K562 (cell line): Measurements from ENCODE around the gene CCDC187. TPM values are rescaled to one million over a fixed set of nuclear protein-coding genes. Genes with fewer than 3 reads are reported as not detected.
A peak's percentile ranks its signal among the peaks of the same experiment; 100 is the strongest.

Experiments used
- MYC ChIP-seq, 2 experiments: fragments of 250-450 bp in 1 of 2; sonication (Bioruptor Pico) in 1 of 2; IDR thresholded peaks; 2 replicates each; pipeline versions ENCODE4 v1.5.1 to v1.6.1; 2012 to 2021; ENCODE audit warnings: low read depth in 2 of 2, borderline replicate concordance in 1 of 2, improper control_type of control experiment in 1 of 2, low read length in 1 of 2, mild to moderate bottlenecking in 1 of 2, moderate library complexity in 1 of 2
- polyA plus RNA-seq, 8 experiments: library from polyadenylated mRNA; depleted of rRNA in 4 of 8; stranded (reverse) in 5 of 8; unstranded in 3 of 8; fragments of >200 nt; fragmentation: Nextera tagmentation in 2 of 8; fragmentation: Illumina TruSeq in 1 of 8; extraction: Ambion mirVana in 2 of 8; extraction: Trizol in 1 of 8; gene quantifications; 2 replicates each; pipeline versions ENCODE4 v1.2.1 to v1.2.3, GENCODE V29; 2011 to 2014; ENCODE audit warnings: inconsistent platforms in 1 of 8, missing spikeins in 1 of 8
- total RNA-seq, 7 experiments: library from RNA; depleted of rRNA in 6 of 7; stranded (reverse); fragments of >200 nt in 6 of 7; fragmentation: Illumina TruSeq in 2 of 7; extraction: Trizol in 2 of 7; gene quantifications; 2 replicates each; pipeline versions ENCODE4 v1.2.1 to v1.2.3, GENCODE V29; 2011 to 2021; ENCODE audit warnings: low replicate concordance in 1 of 7
- TF ChIP-seq, protein P1 (sequence below), 3 experiments: IDR thresholded peaks in 2 of 3; conservative IDR thresholded peaks in 1 of 3; 2 replicates each; pipeline ENCODE4 v1.5.1; 2011 to 2012; ENCODE audit warnings: low read length in 3 of 3, mild to moderate bottlenecking in 3 of 3, control low read depth in 2 of 3, improper control_type of control experiment in 1 of 3, inconsistent platforms in 1 of 3, low read depth in 1 of 3, mixed read lengths in 1 of 3, moderate library complexity in 1 of 3; ENCODE audit not compliant: insufficient read depth in 2 of 3
- TF ChIP-seq, protein P2 (sequence below): sonication (generic); formaldehyde crosslinking; IDR thresholded peaks from 2 replicates; pipeline ENCODE4 v1.8.0; 2022; ENCODE audit warnings: missing genetic modification reagents, mild to moderate bottlenecking, borderline replicate concordance
- TF ChIP-seq, protein P3 (sequence below), 2 experiments: fragments of 450-650 bp; formaldehyde crosslinking in 1 of 2; IDR thresholded peaks; 2 replicates each; pipeline versions ENCODE4 v1.4.0 to v1.6.1; 2014 to 2020; ENCODE audit warnings: mild to moderate bottlenecking in 2 of 2, borderline replicate concordance in 1 of 2, low read depth in 1 of 2

Gene CCDC187
- total and polyA plus RNA-seq, 9 of the 15 experiments (the other 6 are each of a cell fraction or from before 2014, with no cell fraction given), result not detected

DNA sequence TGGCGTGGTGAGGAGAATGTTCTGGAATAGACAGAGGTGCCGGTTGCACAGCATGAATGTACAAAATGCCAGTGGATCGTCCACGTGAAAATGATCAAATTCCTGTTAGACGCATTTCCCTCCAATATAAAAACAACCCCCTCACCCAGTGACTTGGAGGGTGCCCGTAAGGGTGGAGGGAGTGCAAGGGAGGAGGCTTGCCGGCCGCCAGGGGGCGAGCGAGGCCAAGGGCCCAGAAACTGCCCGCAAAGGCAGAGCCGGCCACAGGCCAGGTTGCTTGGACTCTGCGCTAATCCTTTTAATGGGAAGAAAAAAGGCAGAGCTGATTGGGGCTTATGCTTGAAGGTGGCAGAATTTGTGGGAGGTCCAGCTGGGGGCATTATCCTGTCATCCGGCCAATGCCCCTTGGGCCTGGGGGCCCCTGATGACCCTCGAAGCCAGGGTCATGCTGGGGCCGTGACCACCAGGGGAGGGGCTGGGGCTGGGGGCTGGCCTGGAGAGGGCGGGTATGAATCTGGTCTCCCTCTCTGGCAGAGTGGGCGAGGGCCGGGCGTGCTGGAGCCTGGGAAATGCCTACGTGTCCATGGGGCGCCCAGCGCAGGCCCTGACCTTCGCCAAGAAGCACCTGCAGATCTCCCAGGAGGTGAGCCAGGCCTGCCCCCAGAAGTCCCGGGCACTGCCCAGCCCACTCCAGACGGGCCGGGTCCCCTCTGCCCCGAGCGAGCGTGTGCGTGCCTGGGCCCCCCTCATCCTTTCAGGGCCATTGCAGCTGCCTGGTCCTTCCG, 35.5 kb upstream of the CCDC187 start (continued):
- TF ChIP-seq, protein P1, sequence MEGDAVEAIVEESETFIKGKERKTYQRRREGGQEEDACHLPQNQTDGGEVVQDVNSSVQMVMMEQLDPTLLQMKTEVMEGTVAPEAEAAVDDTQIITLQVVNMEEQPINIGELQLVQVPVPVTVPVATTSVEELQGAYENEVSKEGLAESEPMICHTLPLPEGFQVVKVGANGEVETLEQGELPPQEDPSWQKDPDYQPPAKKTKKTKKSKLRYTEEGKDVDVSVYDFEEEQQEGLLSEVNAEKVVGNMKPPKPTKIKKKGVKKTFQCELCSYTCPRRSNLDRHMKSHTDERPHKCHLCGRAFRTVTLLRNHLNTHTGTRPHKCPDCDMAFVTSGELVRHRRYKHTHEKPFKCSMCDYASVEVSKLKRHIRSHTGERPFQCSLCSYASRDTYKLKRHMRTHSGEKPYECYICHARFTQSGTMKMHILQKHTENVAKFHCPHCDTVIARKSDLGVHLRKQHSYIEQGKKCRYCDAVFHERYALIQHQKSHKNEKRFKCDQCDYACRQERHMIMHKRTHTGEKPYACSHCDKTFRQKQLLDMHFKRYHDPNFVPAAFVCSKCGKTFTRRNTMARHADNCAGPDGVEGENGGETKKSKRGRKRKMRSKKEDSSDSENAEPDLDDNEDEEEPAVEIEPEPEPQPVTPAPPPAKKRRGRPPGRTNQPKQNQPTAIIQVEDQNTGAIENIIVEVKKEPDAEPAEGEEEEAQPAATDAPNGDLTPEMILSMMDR (IDR thresholded peaks at IDR 0.05 in 2 of 3, conservative IDR thresholded peaks at IDR 0.05 in 1 of 3; ENCODE audit: insufficient read depth in 2 of 3, low read depth in 1 of 3, low read length in 3 of 3), result peak; percentile 94 to 97 (median 95)
- TF ChIP-seq, protein P2, sequence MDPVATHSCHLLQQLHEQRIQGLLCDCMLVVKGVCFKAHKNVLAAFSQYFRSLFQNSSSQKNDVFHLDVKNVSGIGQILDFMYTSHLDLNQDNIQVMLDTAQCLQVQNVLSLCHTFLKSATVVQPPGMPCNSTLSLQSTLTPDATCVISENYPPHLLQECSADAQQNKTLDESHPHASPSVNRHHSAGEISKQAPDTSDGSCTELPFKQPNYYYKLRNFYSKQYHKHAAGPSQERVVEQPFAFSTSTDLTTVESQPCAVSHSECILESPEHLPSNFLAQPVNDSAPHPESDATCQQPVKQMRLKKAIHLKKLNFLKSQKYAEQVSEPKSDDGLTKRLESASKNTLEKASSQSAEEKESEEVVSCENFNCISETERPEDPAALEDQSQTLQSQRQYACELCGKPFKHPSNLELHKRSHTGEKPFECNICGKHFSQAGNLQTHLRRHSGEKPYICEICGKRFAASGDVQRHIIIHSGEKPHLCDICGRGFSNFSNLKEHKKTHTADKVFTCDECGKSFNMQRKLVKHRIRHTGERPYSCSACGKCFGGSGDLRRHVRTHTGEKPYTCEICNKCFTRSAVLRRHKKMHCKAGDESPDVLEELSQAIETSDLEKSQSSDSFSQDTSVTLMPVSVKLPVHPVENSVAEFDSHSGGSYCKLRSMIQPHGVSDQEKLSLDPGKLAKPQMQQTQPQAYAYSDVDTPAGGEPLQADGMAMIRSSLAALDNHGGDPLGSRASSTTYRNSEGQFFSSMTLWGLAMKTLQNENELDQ, result no peak
- TF ChIP-seq, protein P3, sequence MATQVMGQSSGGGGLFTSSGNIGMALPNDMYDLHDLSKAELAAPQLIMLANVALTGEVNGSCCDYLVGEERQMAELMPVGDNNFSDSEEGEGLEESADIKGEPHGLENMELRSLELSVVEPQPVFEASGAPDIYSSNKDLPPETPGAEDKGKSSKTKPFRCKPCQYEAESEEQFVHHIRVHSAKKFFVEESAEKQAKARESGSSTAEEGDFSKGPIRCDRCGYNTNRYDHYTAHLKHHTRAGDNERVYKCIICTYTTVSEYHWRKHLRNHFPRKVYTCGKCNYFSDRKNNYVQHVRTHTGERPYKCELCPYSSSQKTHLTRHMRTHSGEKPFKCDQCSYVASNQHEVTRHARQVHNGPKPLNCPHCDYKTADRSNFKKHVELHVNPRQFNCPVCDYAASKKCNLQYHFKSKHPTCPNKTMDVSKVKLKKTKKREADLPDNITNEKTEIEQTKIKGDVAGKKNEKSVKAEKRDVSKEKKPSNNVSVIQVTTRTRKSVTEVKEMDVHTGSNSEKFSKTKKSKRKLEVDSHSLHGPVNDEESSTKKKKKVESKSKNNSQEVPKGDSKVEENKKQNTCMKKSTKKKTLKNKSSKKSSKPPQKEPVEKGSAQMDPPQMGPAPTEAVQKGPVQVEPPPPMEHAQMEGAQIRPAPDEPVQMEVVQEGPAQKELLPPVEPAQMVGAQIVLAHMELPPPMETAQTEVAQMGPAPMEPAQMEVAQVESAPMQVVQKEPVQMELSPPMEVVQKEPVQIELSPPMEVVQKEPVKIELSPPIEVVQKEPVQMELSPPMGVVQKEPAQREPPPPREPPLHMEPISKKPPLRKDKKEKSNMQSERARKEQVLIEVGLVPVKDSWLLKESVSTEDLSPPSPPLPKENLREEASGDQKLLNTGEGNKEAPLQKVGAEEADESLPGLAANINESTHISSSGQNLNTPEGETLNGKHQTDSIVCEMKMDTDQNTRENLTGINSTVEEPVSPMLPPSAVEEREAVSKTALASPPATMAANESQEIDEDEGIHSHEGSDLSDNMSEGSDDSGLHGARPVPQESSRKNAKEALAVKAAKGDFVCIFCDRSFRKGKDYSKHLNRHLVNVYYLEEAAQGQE (IDR thresholded peaks at IDR 0.05; ENCODE audit: borderline replicate concordance), result peak; percentile 80
- TF ChIP-seq, protein P3 (CRISPR knock-in tag; IDR thresholded peaks at IDR 0.05; ENCODE audit: low read depth), result no peak
- peak; percentile 40; the same call in 1 of the 2 replicates for TF ChIP-seq MYC (IDR thresholded peaks at IDR 0.05; ENCODE audit: low read depth, low read length)
- TF ChIP-seq MYC (CRISPR knock-in tag; IDR thresholded peaks at IDR 0.05; ENCODE audit: borderline replicate concordance, low read depth), result no peak
